Breast epithelium (tissue), 4 donors: Measurements from ENCODE around the gene RNF39. TPM values are rescaled to one million over a fixed set of nuclear protein-coding genes. Genes with fewer than 3 reads are reported as not detected.

ENCODE experiments used
- DNase-seq, 2 donors: peaks; one replicate each; pipeline ENCODE4 v3.0.0-alpha.2; 2019; ENCODE audit warnings: low spot score in 2 of 2
- H3K27ac ChIP-seq, 2 donors: fragments of 200-600 bp; sonication (generic) in 1 of 2; one replicate each; pipeline ENCODE4 v1.5.1; 2016 to 2019; ENCODE audit warnings: mild to moderate bottlenecking in 1 of 2
- H3K27me3 ChIP-seq, 2 donors: fragments of 200-600 bp; sonication (generic) in 1 of 2; one replicate each; pipeline versions ENCODE4 v1.5.1 to v1.6.0; 2017 to 2019; ENCODE audit warnings: control low read depth in 1 of 2, mild to moderate bottlenecking in 1 of 2
- H3K36me3 ChIP-seq: fragments of 200-600 bp; one replicate; pipeline ENCODE4 v1.5.1; 2019
- H3K4me1 ChIP-seq, 2 donors: fragments of 200-600 bp; sonication (generic); one replicate each; pipeline ENCODE4 v1.5.1; 2016 to 2019; ENCODE audit warnings: control low read depth in 1 of 2
- H3K4me3 ChIP-seq, 3 donors: fragments of 200-600 bp; sonication (generic); 1 replicate in 2 of 3; 2 replicates in 1 of 3; pipeline ENCODE4 v1.5.1; 2016 to 2019; ENCODE audit warnings: mild to moderate bottlenecking in 3 of 3, moderate library complexity in 2 of 3
- H3K9me3 ChIP-seq, 2 donors: fragments of 200-600 bp; sonication (generic) in 1 of 2; one replicate each; pipeline ENCODE4 v1.5.1; 2016 to 2019; ENCODE audit warnings: control low read depth in 1 of 2
- CTCF ChIP-seq, 3 donors: fragments of 450-650 bp; IDR thresholded peaks; one replicate each; pipeline ENCODE4 v1.5.1; 2016 to 2017; ENCODE audit warnings: antibody characterized with exemption in 3 of 3, mild to moderate bottlenecking in 3 of 3, moderate library complexity in 3 of 3
- POLR2A ChIP-seq: fragments of 450-650 bp; IDR thresholded peaks from one replicate; pipeline ENCODE4 v1.6.1; 2016; ENCODE audit warnings: antibody characterized with exemption, mild to moderate bottlenecking, moderate library complexity
- POLR2AphosphoS5 ChIP-seq, 3 donors: sonication (generic); formaldehyde crosslinking; IDR thresholded peaks; one replicate each; pipeline ENCODE4 v1.6.1; 2017; ENCODE audit warnings: antibody characterized with exemption in 3 of 3
- intact Hi-C: fragments of 100-400 bp; cut with DNase I; formaldehyde crosslinking; loops from one replicate; pipeline ENCODE4 v1.15.1; 2023; ENCODE audit warnings: low total_unique reads
- total RNA-seq, 3 donors: library from RNA; depleted of rRNA; stranded (reverse); fragments of >200 nt; gene quantifications; one replicate each; pipeline ENCODE4 v1.1.0, GENCODE V29; 2016

RNF39 gene
- total RNA-seq, 3 donors from 2014 or later: 11.1 to 40.0 TPM; not detected in 1

DNA sequence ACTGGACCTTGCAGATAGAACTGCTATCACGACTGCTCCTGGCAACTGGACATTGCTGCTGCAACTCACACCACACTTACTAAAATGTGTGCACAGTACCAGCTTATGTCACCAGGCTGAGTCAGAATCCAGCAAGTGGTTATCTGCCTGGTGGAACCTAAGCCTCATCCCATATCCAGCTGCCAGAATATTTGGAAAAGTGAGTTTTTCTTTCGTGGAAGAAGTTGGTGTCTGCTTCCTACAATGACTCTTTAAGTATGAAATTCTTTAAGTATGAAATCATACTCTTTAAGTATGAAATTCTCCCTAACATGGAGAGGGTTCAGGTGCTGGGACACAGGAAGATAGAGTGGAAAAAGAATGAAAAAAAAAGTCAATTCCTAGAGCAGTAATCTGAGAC lies 30.9 kb downstream of the RNF39 start:
- Histone ChIP-seq H3K4me1 (no peaks in the 10 kb centered on the region), H3K27ac (no peak overlapping the region), H3K4me3 (no peak overlapping the region), H3K9me3 (no peaks in the 10 kb centered on the region), H3K36me3 (no peaks in the 10 kb centered on the region), H3K27me3 (no peaks in the 10 kb centered on the region)
- TF ChIP-seq CTCF (IDR thresholded peaks at IDR 0.05) (no peak), POLR2A (no peak), POLR2AphosphoS5 (IDR thresholded peaks at IDR 0.05) (no peak)
- intact Hi-C loops: no loop called here
- DNase-seq: no peak

- Histone ChIP-seq H3K27ac (no peak overlapping the region), H3K36me3 (no peaks in the 10 kb centered on the region), H3K4me1 (no peaks in the 10 kb centered on the region), H3K9me3 (no peaks in the 10 kb centered on the region), H3K4me3 (no peak overlapping the region), H3K27me3 (no peaks in the 10 kb centered on the region)
- intact Hi-C loops: no loop called here
- no peak for DNase-seq
- no peak for TF ChIP-seq POLR2AphosphoS5 (IDR thresholded peaks at IDR 0.05)
- no peak for TF ChIP-seq CTCF (IDR thresholded peaks at IDR 0.05)
- no peak for TF ChIP-seq POLR2A
Measured at GRCh38 chr6:30043744-30044143, 31.8 kb downstream of the RNF39 start.

GRCh38 chr6:30042914-30043313 lies 32.7 kb downstream of the RNF39 start:
- intact Hi-C loops: no loop called here
- H3K27me3 ChIP-seq: no peaks in the 10 kb centered on the region
- no peaks in the 10 kb centered on the region for H3K9me3 ChIP-seq
- no peaks in the 10 kb centered on the region for H3K36me3 ChIP-seq
- no peaks in the 10 kb centered on the region for H3K4me1 ChIP-seq
- TF ChIP-seq CTCF (IDR thresholded peaks at IDR 0.05): no peak
- no peak for TF ChIP-seq POLR2AphosphoS5 (IDR thresholded peaks at IDR 0.05)
- TF ChIP-seq POLR2A: no peak
- no peak for DNase-seq
- H3K4me3 ChIP-seq: no peak overlapping the region
- no peak overlapping the region for H3K27ac ChIP-seq

DNA sequence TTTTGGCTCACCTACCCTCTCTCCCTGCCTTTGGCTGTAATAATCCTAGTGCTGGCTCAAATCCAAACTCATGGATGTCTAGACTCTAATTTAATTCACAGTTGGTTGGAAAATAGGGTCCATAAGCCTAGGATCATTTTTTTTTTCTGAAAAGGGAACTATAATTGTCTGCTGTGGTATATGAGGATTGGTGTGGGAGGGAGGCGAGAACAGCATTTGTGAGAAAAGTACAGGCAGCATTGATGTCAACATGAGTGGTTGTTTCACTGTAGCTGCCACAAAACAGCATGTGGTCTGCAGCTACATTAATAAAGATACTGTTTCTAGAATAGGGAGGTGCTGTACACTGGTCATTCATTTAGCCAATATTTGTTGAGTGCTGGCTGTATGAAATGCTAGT lies 33.1 kb downstream of the RNF39 start:
- H3K4me1 ChIP-seq: no peaks in the 10 kb centered on the region
- no peaks in the 10 kb centered on the region for H3K9me3 ChIP-seq
- DNase-seq: no peak
- intact Hi-C loops: no loop called here
- no peaks in the 10 kb centered on the region for H3K36me3 ChIP-seq
- TF ChIP-seq POLR2AphosphoS5 (IDR thresholded peaks at IDR 0.05) (no peak), POLR2A (no peak), CTCF (IDR thresholded peaks at IDR 0.05) (no peak)
- H3K4me3 ChIP-seq: no peak overlapping the region
- H3K27me3 ChIP-seq: no peaks in the 10 kb centered on the region
- no peak overlapping the region for H3K27ac ChIP-seq

DNA sequence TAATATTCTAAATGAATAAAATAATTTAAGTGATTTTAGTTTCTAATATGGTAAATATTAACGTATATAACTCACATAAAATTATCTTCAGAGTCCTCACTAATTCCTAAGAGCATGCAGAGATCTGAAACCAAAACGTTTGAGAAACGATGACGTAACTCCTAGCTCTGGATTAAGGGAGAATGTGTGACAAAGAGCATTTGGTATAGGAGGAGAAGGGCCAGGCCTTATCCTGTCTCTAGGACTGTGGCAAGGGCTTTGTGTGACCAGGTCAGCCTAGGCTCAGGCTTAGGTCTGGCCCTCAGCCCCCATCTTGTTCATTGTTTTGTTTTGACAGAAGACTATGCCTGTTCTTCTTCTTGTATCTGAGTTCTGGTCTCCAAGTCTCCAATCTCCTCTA lies 33.7 kb downstream of the RNF39 start:
- intact Hi-C loops: no loop called here
- no peaks in the 10 kb centered on the region for H3K27me3 ChIP-seq
- no peaks in the 10 kb centered on the region for H3K4me1 ChIP-seq
- TF ChIP-seq POLR2A: no peak
- no peak for TF ChIP-seq POLR2AphosphoS5 (IDR thresholded peaks at IDR 0.05)
- no peak for TF ChIP-seq CTCF (IDR thresholded peaks at IDR 0.05)
- H3K9me3 ChIP-seq: no peaks in the 10 kb centered on the region
- H3K36me3 ChIP-seq: no peaks in the 10 kb centered on the region
- DNase-seq: no peak
- H3K4me3 ChIP-seq: no peak overlapping the region
- H3K27ac ChIP-seq: no peak overlapping the region
